NCI-H2196 treated with DMSO at 0.1 percent for 48 hours (cell line): ENCODE measurements around the gene KIAA0232.
"Not testable (repeated sequence)": the region's sequence is repeated elsewhere in the genome, so short reads cannot be mapped to it uniquely, and the experiment has no call there.

Experiments used
- DNase-seq: peaks from one replicate; lab custom pipeline; 2025; ENCODE audit not compliant: unreplicated experiment; lab: John Stamatoyannopoulos, UW

KIAA0232 gene

GRCh38 chr4:6880691-6881090 lies 98.2 kb downstream of the KIAA0232 start:
- DNase-seq = no peak

GRCh38 chr4:6881908-6882307 lies 99.4 kb downstream of the KIAA0232 start:
- no peak for DNase-seq

GRCh38 chr4:6884341-6884870 lies 101.9 kb downstream of the KIAA0232 start:
- no peak for DNase-seq

GRCh38 chr4:6885953-6886557 lies 103.5 kb downstream of the KIAA0232 start:
- DNase-seq = no peak

GRCh38 chr4:6886886-6887285 lies 104.4 kb downstream of the KIAA0232 start:
- DNase-seq = no peak

- DNase-seq = no peak
Observed at GRCh38 chr4:6887591-6888371, 105.3 kb downstream of the KIAA0232 start.

- no peak for DNase-seq
Observed at GRCh38 chr4:6888506-6889071, 106.1 kb downstream of the KIAA0232 start.

GRCh38 chr4:6889101-6889735 lies 106.7 kb downstream of the KIAA0232 start:
- no peak for DNase-seq

- no peak for DNase-seq
Observed at GRCh38 chr4:6889736-6890324, 107.3 kb downstream of the KIAA0232 start.

GRCh38 chr4:6890358-6890757 lies 107.8 kb downstream of the KIAA0232 start:
- DNase-seq = no peak

GRCh38 chr4:6890971-6891370 lies 108.4 kb downstream of the KIAA0232 start:
- not testable (repeated sequence) for DNase-seq

GRCh38 chr4:6891436-6892170 lies 109.1 kb downstream of the KIAA0232 start:
- DNase-seq = no peak

GRCh38 chr4:6892190-6892908 lies 109.8 kb downstream of the KIAA0232 start:
- DNase-seq = no peak

GRCh38 chr4:6892909-6893202 lies 110.3 kb downstream of the KIAA0232 start:
- DNase-seq = no peak

GRCh38 chr4:6893449-6894085 lies 111.0 kb downstream of the KIAA0232 start:
- DNase-seq = no peak

- DNase-seq = no peak
Observed at GRCh38 chr4:6894086-6894478, 111.6 kb downstream of the KIAA0232 start.

- no peak for DNase-seq
Observed at GRCh38 chr4:6894528-6895498, 112.3 kb downstream of the KIAA0232 start.

- DNase-seq = no peak
Observed at GRCh38 chr4:6896035-6896434, 113.5 kb downstream of the KIAA0232 start.
